K562 (cell line): ENCODE results near the gene LIMS1. TPM values are rescaled to one million over a fixed set of nuclear protein-coding genes. Genes with fewer than 3 reads are reported as not detected.
"Not testable (repeated sequence)": the region's sequence is repeated elsewhere in the genome, so short reads cannot be mapped to it uniquely, and the experiment has no call there.

Experiments used
- ATAC-seq: fragments of 200-7000 bp; cut with Tn5 transposase; 3 replicates; pipeline ENCODE4 v1.9.1; 2020; ENCODE audit warnings: moderate library complexity
- BruUV-seq: library from RNA; stranded (reverse); fragments of 400-500 nt; replicated peaks from 2 replicates; lab custom pipeline; 2021; lab: Mats Ljungman, UMichigan
- CTCF ChIA-PET: fragments of 300-600 bp; formaldehyde crosslinking; extraction: SDS; loops from one replicate; lab custom pipeline; 2021; ENCODE audit warnings: low intra/inter-chr PET ratio; lab: Yijun Ruan, JAX
- POLR2A ChIA-PET: fragments of 300-600, 350-650 bp; sonication (Branson Sonifier 250); formaldehyde crosslinking; extraction: SDS; loops from one replicate; lab custom pipeline; 2021; ENCODE audit warnings: antibody characterized with exemption, inconsistent platforms; lab: Yijun Ruan, JAX
- DNase-seq, 4 experiments: peaks; one replicate each; pipeline versions ENCODE4 v3.0.0 to v3.0.0-alpha.2; 2011 to 2018; ENCODE audit warnings: low spot score in 3 of 4, mixed read lengths in 3 of 4; ENCODE audit errors: extremely low read depth in 1 of 4
- FAIRE-seq: peaks from 2 replicates; lab custom pipeline; 2011; peaks lifted over from hg19 to GRCh38; lab: Jason Lieb, UNC
- H2AFZ ChIP-seq: 2 replicates; pipeline ENCODE4 v1.6.0; 2011; ENCODE audit warnings: low read depth, low read length, control low read depth, inconsistent platforms
- H3K27ac ChIP-seq: fragments of 200-600 bp; 3 replicates; pipeline ENCODE4 v1.8.0; 2011; ENCODE audit warnings: low read depth, mild to moderate bottlenecking, control low read depth, inconsistent platforms, low read length, moderate library complexity, mixed read lengths; ENCODE audit errors: extremely low read depth
- H3K27me3 ChIP-seq, 2 experiments: fragments of 300-600 bp in 1 of 2; 2 replicates in 1 of 2; 3 replicates in 1 of 2; pipeline versions ENCODE4 v1.6.0 to v1.8.0; 2011; ENCODE audit warnings: inconsistent platforms in 2 of 2, low read length in 2 of 2, mild to moderate bottlenecking in 1 of 2, mixed read lengths in 1 of 2, moderate library complexity in 1 of 2; ENCODE audit not compliant: control insufficient read depth in 2 of 2, insufficient read depth in 2 of 2
- H3K36me3 ChIP-seq: fragments of 300-600 bp; 3 replicates; pipeline ENCODE4 v1.8.0; 2011; ENCODE audit warnings: mild to moderate bottlenecking, low read length, inconsistent platforms; ENCODE audit not compliant: control insufficient read depth, insufficient read depth
- H3K4me1 ChIP-seq, 2 experiments: fragments of 200-600 bp in 1 of 2; replicated peaks in 1 of 2; 2 replicates in 1 of 2; 3 replicates in 1 of 2; pipeline versions ENCODE4 v1.5.1 to v1.8.0; 2011; ENCODE audit warnings: inconsistent platforms in 2 of 2, low read length in 2 of 2, mild to moderate bottlenecking in 1 of 2, mixed read lengths in 1 of 2, moderate library complexity in 1 of 2; ENCODE audit not compliant: control insufficient read depth in 2 of 2, insufficient read depth in 2 of 2
- H3K4me2 ChIP-seq: 2 replicates; pipeline ENCODE4 v1.6.1; 2011; ENCODE audit warnings: low read length, control low read depth, inconsistent platforms, mixed read lengths; ENCODE audit not compliant: insufficient read depth
- H3K4me3 ChIP-seq: fragments of 200-600 bp; sonication (generic), shearing (Covaris generic); 2 replicates; pipeline ENCODE4 v1.5.1; 2016; ENCODE audit warnings: control low read depth, inconsistent platforms
- H3K79me2 ChIP-seq: fragments of 200-600 bp; 3 replicates; pipeline ENCODE4 v1.8.0; 2011; ENCODE audit warnings: low read length, inconsistent platforms; ENCODE audit not compliant: control insufficient read depth, insufficient read depth
- H3K9ac ChIP-seq, 2 experiments: 2 replicates each; pipeline versions ENCODE4 v1.6.0 to v1.6.1; 2011; ENCODE audit warnings: low read depth in 2 of 2, low read length in 2 of 2, control low read depth in 1 of 2, inconsistent platforms in 1 of 2, mild to moderate bottlenecking in 1 of 2, mixed read lengths in 1 of 2; ENCODE audit not compliant: insufficient read depth in 1 of 2
- H3K9me1 ChIP-seq: one replicate; pipeline ENCODE4 v1.6.0; 2011; ENCODE audit warnings: inconsistent platforms, mild to moderate bottlenecking, low read length, moderate library complexity; ENCODE audit not compliant: control insufficient read depth, insufficient read depth
- H3K9me3 ChIP-seq: replicated peaks from 2 replicates; pipeline ENCODE4 v1.5.1; 2011; ENCODE audit warnings: low read depth, low read length, inconsistent platforms; ENCODE audit not compliant: control insufficient read depth, insufficient read depth
- H4K20me1 ChIP-seq: replicated peaks from 2 replicates; pipeline ENCODE4 v1.6.1; 2011; ENCODE audit warnings: low read length, inconsistent platforms, mixed read lengths; ENCODE audit not compliant: control insufficient read depth, insufficient read depth
- WGBS: fragments of 100-300 bp; shearing (Covaris generic); methylation state at CpG from one replicate; pipeline ENCODE4 v1.1.6; 2016; ENCODE audit warnings: low coverage, mixed read lengths; ENCODE audit not compliant: insufficient coverage; ENCODE audit errors: missing lambda C conversion rate; 5-methylcytosine and 5-hydroxymethylcytosine counted together
- in situ Hi-C: fragments of 300-500 bp; cut with MboI; formaldehyde crosslinking; loops from 4 replicates; pipeline ENCODE4 v1.15.0; 2018; ENCODE audit warnings: inconsistent platforms, mixed read lengths
- intact Hi-C: fragments of 100-400 bp; cut with micrococcal nuclease; formaldehyde crosslinking; loops from 2 replicates; pipeline ENCODE4 v1.14.2; 2022
- polyA plus RNA-seq, 8 experiments: library from polyadenylated mRNA; depleted of rRNA in 4 of 8; stranded (reverse) in 5 of 8; unstranded in 3 of 8; fragments of >200 nt; fragmentation: Nextera tagmentation in 2 of 8; fragmentation: Illumina TruSeq in 1 of 8; extraction: Ambion mirVana in 2 of 8; extraction: Trizol in 1 of 8; gene quantifications; 2 replicates each; pipeline versions ENCODE4 v1.2.1 to v1.2.3, GENCODE V29; 2011 to 2014; ENCODE audit warnings: inconsistent platforms in 1 of 8, missing spikeins in 1 of 8
- total RNA-seq, 7 experiments: library from RNA; depleted of rRNA in 6 of 7; stranded (reverse); fragments of >200 nt in 6 of 7; fragmentation: Illumina TruSeq in 2 of 7; extraction: Trizol in 2 of 7; gene quantifications; 2 replicates each; pipeline versions ENCODE4 v1.2.1 to v1.2.3, GENCODE V29; 2011 to 2021; ENCODE audit warnings: low replicate concordance in 1 of 7

LIMS1 gene
- total and polyA plus RNA-seq, 9 of the 15 experiments (the other 6 are each of a cell fraction or from before 2014, with no cell fraction given), result 52.8 to 134 (median 81.0) TPM

DNA sequence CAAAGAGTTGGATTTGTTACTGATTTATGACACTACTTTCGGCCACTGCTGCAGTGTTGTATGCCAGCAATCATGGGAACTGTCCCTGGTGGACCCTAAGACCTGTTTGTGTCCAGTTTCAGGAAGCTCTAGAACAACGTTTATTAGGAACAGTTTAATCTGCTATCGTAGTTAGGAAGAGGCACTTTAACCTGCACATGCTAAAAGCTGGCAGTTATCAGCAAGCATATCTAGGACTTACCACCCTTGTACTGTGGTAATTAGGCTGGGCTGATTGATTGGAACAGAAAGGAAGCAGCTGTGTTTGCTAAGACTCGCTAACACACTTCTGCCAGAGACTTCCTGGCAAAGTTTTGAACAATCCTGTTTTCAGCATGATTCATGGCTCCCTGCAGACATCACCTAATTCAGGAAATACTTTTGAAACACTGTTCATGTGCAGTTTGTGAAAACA lies 144.0 kb downstream of the LIMS1 start:
- H3K9ac ChIP-seq, H3K27ac ChIP-seq, BruUV-seq, H3K4me3 ChIP-seq, POLR2A ChIA-PET, H3K27me3 ChIP-seq, FAIRE-seq, H2AFZ ChIP-seq, intact Hi-C loops, H3K9me1 ChIP-seq, H3K79me2 ChIP-seq, H4K20me1 ChIP-seq, ATAC-seq, H3K9me3 ChIP-seq, H3K4me2 ChIP-seq, DNase-seq, CTCF ChIA-PET, H3K4me1 ChIP-seq: not testable (repeated sequence)
- in situ Hi-C loops, result loop anchor here (25.0 kb wide), 2 partner anchors 1109 to 1909 kb away; partner anchors contain the start of genes RGPD5 and RGPD6
- peaks cover 37% of the 10 kb centered on the region; the same call in 2 of the 3 replicates for H3K36me3 ChIP-seq
- WGBS, result 80% methylated on average over 4 of the region's 4 CpGs

DNA sequence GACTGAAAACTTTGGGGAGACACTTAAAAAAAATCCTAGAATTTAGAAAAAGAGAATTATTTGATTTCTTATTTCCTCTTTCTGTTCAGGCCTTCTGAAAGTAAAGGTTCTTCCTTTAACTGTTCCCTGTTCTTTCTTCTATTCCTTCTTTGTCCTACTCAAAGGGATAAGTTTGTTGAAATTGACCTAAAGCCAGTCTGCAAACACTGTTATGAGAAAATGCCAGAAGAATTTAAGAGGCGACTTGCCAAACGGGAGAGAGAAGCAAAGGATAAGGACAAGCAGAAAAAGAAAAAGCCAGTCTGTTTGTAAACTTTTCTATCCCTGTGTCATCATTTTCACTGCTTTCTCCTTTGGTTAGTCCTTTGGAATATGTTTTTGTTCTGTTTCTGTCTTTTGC lies 146.5 kb downstream of the LIMS1 start:
- H2AFZ ChIP-seq, H3K9me3 ChIP-seq, CTCF ChIA-PET, ATAC-seq, H3K9me1 ChIP-seq, H3K4me2 ChIP-seq, H3K9ac ChIP-seq, intact Hi-C loops, H3K4me3 ChIP-seq, POLR2A ChIA-PET, H3K27me3 ChIP-seq, BruUV-seq, H3K27ac ChIP-seq, H3K79me2 ChIP-seq, DNase-seq, H3K4me1 ChIP-seq, H4K20me1 ChIP-seq, FAIRE-seq: not testable (repeated sequence)
- in situ Hi-C loops, result loop anchor here (25.0 kb wide), 2 partner anchors 1106 to 1906 kb away; partner anchors contain the start of genes RGPD5 and RGPD6
- H3K36me3 ChIP-seq, result peaks cover 41% of the 10 kb centered on the region; the same call in 1 of the 3 replicates
- no CpG with 5 or more reads among the region's 2 CpGs for WGBS

DNA sequence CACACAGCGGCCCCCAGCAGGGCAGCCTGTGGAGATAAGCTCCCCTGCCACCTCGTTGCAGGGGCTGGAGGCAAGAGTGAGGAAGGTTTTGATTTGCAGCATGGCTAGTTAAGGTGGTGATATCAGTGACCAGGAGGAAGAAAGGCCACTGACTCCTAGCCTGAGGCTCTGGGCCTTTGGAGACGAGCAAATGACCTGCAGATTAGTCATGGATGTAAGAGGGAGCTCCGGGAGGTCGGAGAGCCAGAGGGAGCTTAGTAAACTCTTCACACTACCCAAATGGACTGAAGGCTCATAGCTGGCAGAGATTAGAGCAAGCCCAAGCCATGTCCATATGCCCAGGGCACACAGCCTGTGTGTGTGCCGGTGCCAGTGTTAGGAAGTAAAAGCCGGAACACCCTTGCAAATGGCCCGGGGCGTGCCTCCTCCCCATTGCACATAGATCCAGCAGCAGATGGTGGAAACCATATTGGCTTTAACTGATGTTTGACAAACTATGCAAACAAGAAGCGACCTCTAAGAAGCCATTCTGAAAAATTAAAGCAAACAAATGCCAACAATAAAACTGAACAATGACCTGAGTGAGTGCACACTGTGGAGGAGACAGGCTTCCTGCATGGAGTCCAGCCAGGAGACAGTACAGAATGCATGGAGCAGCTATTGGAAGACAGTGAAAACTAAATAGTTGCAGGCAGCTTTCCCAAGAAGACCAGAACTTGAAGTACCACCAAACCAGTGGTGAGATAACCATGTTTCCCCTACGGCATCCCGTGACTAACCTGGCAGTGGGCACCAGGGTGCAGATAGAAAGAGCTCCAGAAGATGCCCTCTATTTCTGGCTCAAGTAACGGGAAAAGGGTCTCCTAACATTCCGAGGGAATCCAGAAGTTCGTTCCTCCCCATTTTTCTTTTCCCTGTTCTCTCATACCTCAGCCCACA lies 154.8 kb downstream of the LIMS1 start:
- H3K36me3 ChIP-seq, intact Hi-C loops, CTCF ChIA-PET, H4K20me1 ChIP-seq, H3K9ac ChIP-seq, H3K27me3 ChIP-seq, H3K4me2 ChIP-seq, BruUV-seq, POLR2A ChIA-PET, FAIRE-seq, DNase-seq, H3K79me2 ChIP-seq, H3K4me3 ChIP-seq, H3K9me1 ChIP-seq, ATAC-seq, H3K4me1 ChIP-seq, H3K9me3 ChIP-seq, H2AFZ ChIP-seq, H3K27ac ChIP-seq: not testable (repeated sequence)
- WGBS, result 63% methylated on average over 3 of the region's 15 CpGs
- in situ Hi-C loops, result loop anchor here (25.0 kb wide), 2 partner anchors 1098 to 1898 kb away; partner anchors contain the start of genes RGPD5 and RGPD6
